HCT116 (cell line): ENCODE data around the gene AQP6.

ENCODE experiments used
- CTCF ChIP-seq, 3 experiments: fragments of 200-600 bp in 1 of 3; sonication (generic) in 1 of 3; IDR thresholded peaks in 2 of 3; conservative IDR thresholded peaks in 1 of 3; 2 replicates each; pipeline ENCODE4 v1.5.1; 2012 to 2017; ENCODE audit warnings: low read depth in 2 of 3, low read length in 2 of 3, antibody characterized with exemption in 1 of 3, borderline replicate concordance in 1 of 3, control low read depth in 1 of 3, mild to moderate bottlenecking in 1 of 3, mixed read lengths in 1 of 3, mixed run types in 1 of 3, moderate library complexity in 1 of 3; ENCODE audit not compliant: insufficient read depth in 1 of 3
- POLR2A ChIP-seq: IDR thresholded peaks from 2 replicates; pipeline ENCODE4 v1.7.0; 2011; ENCODE audit warnings: borderline replicate concordance; ENCODE audit not compliant: insufficient read depth, insufficient read length; ENCODE audit errors: extremely low read depth
- YY1 ChIP-seq: IDR thresholded peaks from 2 replicates; pipeline ENCODE4 v1.6.1; 2011; ENCODE audit warnings: low read length, low read depth, moderate library complexity, mild to moderate bottlenecking; ENCODE audit not compliant: insufficient replicate concordance; ENCODE audit errors: extremely low read depth

GRCh38 chr12:49972641-49973360 lies at the start of gene AQP6:
- TF ChIP-seq CTCF (IDR thresholded peaks at IDR 0.05 in 2 of 3, conservative IDR thresholded peaks at IDR 0.05 in 1 of 3; ENCODE audit: borderline replicate concordance in 1 of 3, insufficient read depth in 1 of 3, low read depth in 2 of 3, low read length in 2 of 3) (no peak), POLR2A (no peak), YY1 (no peak)
